ENCODE measurements around the gene DCUN1D4.

Gene DCUN1D4

DNA sequence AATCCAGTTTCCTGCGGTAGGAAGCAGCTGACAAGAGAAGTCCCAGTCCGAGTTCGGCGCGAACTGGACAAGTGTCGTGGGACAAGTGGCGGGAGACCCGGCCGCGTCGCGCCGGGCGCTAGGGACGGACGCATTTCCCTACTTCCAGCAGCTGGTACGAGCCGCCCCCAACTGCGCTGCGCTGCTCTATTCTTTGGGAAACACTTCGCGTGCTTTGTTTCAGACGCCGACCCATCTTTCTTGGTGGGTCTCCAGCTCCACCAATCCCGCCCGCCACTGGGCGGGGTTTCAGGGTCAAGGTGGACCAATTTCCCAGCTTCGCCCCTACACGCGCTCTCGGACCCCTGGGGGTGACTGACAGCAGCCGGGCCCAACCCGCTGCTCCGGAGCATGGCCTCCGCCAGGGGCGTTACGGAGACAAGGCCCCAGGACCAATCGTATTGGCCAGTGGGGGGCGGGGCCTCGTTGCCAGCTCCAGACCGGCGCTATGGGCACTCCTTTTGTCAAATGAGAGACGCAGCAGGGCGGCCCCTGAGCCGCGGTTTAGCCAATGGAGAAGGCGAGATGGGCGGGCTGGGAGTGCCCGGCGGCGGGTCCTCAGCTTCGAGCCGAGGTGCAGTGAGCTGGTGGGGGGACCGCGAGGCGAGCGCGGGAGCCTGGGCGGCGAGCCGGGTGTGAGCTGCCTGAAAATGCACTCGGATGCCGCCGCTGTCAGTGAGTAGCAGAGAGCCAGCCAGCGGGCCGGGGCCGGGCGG is at the start of gene DCUN1D4:
DCUN1D4 (plus strand) TSS at position 600 of the 755 bp plus-strand sequence; CDS start at position 690, 90 bp downstream.
- peak; percentile 100 for DNase-seq (ENCODE audit: low read depth)

DNA sequence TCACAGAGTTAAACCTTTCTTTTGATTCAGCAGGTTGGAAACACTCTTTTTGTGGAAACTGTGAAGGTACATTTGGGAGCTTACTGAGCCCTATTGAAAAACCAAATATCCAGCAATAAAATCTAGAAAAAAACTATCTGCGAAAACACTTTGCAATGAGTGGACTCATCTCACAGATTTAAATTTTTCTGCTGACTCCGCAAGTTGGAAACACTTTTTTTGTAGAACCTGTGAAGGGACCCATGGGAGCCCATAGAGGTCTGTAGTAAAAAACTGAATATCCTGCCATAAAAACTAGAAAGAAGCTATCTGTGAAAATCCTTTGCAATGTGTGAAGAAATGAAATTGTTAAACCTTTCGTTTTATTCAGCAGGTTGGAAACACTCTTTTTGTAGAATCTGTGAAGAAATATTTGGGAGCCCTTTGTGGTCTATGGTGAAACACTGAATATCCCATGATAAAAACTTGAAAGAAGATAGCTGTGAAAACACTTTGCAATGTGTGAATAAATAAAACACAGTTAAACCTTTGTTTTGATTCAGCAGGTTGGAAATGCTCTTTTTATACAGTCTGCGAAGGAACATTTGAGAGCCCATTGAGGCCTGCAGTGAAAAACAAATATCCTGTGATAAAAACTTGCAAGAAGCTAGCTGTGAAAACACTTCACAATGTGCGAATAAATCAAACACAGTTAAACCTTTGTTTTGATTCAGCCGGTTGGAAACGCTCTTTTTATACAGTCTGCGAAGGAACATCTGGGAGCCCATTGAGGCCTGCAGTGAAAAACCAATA is 22.3 kb upstream of the DCUN1D4 start:
- DNase-seq (ENCODE audit: low read depth): no peak

DNA sequence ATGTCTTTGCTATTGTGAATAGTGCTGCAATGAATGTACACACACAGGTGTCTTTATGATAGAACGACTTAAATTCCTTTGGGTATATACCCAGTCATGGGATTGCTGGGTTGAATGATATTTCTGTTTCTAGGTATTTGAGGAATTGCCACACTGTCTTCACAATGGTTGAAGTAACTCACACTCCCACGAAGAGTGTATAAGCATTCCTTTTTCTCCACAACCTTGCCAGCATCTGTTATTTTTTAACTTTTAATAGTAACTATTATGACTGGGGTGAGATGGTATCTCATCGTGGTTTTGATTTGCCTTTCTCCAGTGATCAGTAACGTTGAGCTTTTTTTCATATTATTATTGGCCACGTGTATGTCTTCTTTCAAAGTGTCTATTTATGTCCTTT is 17.6 kb upstream of the DCUN1D4 start:
- no peak for DNase-seq (ENCODE audit: low read depth)

DNA sequence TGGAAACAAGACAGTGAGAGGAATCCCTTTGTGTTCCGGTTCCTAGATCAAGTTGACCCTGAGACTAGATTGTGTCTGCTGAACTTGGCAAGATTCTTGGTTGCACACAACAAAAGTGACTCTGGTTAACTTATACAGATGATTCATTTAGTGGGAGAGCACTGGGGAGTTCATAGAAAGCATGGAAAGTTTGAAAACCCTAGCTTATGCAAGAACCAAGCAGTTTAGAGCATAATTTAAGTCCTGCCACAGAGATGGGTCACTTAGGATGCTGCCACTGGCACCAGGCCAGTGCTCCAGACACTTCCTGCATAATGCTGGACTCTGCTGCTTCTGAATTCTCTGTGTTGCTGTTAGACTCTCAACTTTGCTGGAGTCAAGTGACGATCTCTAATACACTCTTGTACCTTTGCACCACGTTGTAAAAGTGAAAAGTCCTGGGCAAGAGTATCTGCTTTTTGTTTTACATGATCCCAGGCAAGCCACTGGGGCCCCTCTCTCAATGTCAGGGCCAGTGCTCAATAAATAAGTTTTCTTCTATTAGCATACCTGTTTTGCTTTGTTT is 12.7 kb upstream of the DCUN1D4 start:
- DNase-seq (ENCODE audit: low read depth): peak; percentile 12

DNA sequence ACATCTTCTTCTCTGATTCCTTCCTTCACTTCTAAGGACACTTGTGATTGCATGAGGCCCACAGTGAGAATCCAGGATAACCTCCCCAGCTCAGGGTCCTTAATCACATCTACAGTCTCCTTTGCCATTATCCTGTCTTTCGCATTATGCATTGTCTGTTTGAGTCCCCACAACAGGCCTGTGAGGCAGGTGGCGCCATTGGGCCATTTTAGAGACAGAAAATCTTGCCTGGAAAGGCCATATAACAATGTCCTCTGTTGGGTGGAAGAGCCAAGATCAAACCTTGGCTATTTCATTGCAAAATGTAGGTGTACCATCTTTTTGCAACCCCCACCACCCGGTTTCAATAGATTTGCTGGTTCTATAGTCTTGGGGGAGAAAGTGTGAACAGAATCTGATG is 11.8 kb upstream of the DCUN1D4 start:
- peak; percentile 55 for DNase-seq (ENCODE audit: low read depth)

DNA sequence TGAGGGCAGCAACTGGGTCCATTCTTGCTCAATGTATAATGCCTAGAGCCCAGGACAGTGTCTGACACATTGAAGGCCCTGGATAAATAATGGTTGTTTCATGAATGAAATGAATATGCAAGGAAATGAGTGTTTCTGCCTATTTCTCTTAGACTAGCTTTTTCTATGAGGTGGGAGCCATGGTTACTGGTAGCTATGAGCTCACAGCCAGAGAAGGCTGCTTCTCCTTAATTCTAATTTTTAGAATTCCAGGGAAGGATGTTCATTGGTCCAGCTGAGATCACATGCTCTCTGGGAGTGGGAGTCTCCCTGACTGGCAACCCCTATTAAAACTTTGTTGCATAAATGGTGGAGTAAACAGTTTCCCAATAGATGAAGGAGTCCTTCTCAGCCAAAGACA is 9.7 kb upstream of the DCUN1D4 start:
- no peak for DNase-seq (ENCODE audit: low read depth)

DNA sequence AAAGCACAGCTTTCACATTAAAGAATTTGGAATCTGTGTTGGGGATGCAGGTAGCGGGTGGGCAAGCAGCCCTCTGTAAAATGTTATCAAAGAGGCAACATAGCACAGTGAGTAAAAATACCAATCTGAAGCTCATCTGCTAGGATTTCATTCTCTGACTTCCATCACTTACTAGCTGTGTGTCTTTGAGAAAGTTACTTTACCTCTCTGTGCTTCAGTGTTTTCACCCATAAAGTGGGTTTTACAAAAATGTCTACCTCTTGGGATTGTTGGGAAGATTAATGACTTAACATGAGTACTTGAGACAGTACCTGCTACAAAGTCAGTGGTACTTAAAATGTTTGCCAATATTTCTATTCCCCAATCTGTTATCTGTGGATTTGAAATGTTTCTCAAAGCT is 7.9 kb upstream of the DCUN1D4 start:
- DNase-seq (ENCODE audit: low read depth): no peak

DNA sequence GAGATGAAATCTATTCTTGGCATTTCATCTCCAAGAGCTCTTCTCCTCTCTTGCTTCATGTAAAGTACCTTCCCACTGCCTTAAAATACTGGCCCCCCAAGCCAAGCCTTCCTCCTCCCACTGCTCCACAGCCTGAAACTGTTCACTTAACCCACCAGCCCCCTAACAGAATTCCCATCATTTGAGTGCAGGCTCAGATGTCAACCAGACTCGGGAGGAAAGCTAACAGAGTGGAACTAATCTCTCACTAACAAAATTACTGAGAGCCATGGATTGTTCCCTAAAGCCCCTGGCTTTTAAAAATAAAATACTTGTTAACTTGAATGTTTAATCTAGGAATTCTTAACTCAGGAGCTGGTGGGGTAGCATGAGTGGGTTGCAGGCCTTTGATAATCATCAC is 7.1 kb upstream of the DCUN1D4 start:
- no peak for DNase-seq (ENCODE audit: low read depth)

DNA sequence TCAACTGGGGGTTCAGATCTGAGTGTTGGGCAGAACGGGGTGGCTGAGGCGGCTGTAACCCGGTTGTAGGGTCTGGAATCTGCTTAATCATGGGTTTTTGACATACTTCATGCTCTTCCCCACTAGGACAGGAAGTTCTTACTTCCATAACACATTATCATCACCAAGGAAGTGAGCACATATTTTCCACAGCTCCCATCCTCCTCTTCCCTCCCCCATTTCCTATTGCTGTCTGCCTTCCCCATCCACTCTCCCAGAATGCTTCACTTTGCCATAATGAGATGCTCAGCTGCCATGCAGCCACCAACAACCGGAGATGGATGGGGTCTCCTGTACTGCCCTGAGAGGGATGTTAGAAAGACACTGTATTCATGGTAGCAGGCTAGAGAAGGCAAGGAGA is 6.4 kb upstream of the DCUN1D4 start:
- peak; percentile 41 for DNase-seq (ENCODE audit: low read depth)

DNA sequence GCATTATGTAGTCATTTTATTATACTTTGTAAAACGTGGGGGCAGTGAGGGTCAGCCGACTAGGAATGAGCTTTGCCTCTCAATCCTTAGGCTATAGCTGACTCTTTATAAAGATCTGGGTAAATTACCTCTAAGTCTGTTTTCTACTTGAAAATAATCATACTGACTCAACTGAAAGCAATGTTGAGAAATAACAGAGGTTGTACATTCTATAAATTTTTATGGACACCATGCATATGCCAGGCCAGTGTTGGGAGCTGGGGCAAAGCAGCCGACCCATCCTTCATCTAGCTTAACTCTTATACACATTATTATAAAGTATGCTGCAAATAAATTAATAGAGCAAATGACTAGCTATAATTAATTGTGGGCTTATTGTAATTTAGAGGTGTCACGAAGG is 2.2 kb upstream of the DCUN1D4 start:
- peak; percentile 49 for DNase-seq (ENCODE audit: low read depth)

DNA sequence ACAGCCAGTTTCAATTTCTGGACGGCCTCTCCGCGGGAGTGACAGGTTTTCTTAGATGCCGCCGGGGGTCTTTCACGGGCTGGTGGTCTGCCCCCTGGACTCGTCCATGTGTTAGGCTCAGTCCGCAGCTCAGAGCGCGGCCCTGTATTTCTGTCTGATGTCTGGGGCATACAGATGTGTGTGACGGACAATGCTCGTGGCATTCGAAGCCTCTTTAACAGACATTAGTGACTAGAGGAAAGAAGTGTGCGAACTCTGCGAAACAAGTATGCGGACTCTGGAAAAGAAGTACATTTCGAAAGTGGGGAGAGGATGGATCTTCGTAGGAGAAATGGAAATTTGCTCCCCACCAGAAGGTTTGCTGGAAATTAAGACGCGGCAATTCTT is 793 bp upstream of the DCUN1D4 start:
- peak; percentile 40 for DNase-seq (ENCODE audit: low read depth)

DNA sequence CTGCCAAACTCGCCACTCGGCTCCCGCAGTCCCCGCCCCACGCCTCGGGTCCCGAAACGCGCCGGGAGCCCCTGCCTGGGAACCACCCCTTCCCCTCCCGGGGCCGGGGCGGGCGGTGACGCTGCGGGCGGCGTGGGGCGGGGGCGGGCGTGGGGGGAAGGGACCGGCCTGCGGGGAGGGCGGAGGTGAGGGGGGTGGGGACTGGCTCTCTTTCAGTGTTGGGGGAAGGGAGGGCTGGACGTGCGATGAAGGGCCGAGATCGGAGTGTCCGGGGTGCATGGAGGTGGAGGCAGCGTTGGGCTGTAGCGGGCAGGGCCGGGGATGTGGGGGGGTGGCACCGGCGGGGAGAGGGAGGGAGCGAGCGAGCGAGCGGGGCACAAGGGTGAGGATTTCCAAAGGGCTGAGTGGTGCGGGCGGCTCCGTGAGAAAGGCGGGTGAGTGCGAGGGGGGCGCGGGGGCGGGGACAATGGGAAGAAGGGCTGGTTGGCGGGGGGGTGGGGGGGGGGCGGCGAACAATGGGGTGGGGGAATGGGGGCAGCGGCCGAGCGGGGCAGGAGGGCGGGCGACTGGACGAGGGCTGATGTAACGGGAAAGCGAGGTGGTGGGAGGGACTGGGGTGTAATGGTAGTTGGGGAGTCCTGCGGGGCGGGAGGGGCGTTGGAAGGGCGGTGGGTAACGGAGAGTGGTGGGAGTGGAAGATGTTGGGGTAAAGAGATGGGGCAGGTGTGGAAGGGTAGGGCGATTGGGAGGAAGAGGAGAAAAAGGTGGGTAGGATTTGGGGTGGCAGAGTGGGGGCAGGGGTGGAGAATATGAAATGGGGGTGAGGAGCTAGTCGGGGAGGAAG is 578 bp downstream of the DCUN1D4 start:
- peak; percentile 69 for DNase-seq (ENCODE audit: low read depth)

DNA sequence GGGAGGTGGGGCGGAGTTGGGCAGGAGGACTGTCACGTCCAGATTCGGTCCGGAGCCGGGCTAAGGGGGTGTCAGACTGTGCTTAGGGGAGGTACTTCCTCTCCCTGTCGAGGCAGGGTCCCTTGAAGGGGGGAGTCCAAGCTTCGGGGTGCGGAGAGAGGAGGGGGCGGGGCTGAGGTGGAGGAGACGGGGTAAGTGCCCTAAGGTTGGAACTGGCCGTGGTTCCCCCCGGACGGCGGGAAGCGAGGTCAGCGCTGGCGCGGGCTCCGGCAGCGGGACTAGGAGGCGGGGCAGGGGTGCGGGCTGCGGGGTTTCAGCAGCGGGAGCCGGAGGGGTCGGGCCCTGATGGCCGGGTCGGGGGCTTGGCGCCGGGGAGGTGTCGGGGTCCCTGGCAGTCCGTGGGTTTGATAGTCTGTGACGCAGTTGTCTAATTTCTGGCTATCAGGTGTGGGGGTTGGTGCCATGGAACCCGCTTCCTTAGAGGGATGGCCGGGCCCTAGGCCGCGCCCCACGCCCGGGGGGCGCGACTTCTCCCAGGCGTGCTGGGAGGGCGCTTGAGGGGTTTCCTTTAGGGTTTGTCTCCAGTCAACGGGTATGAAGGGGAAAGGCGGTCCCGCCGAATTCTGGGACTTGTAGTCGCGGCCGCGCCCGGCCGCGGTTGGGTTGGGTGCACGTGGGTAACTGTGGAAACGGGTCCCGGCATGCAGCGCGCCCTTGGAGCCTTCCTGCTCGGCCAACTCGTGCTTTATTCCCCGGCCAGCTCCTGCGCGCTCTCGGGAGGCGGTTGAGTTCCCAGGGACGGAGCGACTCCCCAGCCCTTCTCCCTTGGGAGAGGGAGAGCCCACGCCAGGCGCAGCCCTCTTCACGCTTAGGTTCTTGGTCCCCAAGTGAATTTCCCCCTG is 1.5 kb downstream of the DCUN1D4 start:
- peak; percentile 95 for DNase-seq (ENCODE audit: low read depth)

DNA sequence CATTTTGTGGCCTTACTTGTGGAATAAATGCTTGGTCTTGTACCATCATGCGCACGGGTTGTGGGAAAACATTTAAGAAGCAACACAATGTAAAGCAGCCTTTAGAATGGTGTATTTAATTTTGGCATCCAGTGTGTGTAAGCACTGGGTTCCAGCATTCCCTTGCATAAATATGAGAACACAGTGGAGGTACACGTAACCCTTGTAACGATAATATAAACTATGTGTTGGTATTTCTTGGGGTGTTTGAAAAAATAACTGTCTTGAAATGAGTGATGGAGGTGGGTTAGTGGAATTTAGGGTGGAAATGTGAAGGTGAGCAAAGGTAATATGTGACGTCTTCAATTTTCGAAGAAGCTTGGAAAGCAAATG is 2.1 kb downstream of the DCUN1D4 start:
- no peak for DNase-seq (ENCODE audit: low read depth)

DNA sequence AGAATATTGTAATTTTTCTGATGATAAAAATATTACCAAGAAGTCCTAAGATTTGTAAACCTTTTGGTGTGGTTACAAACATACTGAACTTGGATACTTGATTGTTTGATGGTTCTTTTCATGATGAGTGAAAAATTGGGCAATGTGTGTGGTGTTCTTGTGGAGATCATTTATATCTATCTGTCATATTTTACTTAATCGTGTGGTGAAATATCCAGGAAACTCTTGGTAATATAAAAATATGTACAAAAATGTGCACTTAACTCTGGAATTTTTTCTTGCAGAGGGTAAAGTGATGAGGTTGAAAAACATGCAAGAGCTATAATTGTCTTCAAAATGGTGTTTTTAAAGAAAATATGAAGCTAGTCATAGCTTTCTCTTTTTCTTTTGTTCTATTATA is 2.8 kb downstream of the DCUN1D4 start:
- DNase-seq (ENCODE audit: low read depth): peak; percentile 27

DNA sequence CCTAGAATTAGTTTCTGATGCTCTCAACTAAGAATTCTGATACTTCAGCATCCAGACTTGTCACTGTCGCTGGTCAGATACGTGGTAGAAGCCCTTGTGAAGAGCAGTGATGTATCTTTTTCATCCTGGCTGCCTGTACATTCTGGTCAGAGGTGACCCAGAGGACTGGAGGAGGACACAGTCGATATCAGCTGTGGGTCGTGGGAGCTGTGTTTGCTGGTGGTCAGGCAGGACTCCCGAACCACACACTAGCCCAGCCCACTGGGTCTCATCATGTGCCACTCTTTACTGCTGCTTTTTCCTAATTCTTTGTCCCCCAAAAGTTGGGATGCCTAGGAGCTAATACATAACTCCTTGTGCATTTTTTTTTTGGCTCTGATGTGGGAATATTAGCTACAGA is 6.5 kb downstream of the DCUN1D4 start:
- DNase-seq (ENCODE audit: low read depth): no peak

DNA sequence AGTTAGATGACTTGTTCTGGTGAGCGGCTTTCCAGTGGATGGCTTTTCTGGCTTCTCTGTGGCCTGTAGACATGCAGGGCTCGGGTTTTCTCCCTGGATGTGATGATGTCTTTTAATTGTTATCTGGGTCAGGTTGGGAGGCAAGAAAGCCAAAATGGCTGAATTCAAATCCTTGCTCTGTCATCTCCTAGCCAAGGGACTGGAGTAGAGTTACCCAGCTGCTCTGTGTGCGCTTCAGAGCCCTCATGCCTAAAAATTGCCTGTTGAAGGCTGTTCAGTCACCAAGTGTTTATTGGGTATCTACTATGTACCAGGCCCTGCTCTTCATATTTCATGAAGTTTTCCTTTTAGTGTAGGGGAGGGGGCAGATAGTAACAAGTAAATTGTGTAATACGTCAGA is 7.3 kb downstream of the DCUN1D4 start:
- DNase-seq (ENCODE audit: low read depth): no peak

DNA sequence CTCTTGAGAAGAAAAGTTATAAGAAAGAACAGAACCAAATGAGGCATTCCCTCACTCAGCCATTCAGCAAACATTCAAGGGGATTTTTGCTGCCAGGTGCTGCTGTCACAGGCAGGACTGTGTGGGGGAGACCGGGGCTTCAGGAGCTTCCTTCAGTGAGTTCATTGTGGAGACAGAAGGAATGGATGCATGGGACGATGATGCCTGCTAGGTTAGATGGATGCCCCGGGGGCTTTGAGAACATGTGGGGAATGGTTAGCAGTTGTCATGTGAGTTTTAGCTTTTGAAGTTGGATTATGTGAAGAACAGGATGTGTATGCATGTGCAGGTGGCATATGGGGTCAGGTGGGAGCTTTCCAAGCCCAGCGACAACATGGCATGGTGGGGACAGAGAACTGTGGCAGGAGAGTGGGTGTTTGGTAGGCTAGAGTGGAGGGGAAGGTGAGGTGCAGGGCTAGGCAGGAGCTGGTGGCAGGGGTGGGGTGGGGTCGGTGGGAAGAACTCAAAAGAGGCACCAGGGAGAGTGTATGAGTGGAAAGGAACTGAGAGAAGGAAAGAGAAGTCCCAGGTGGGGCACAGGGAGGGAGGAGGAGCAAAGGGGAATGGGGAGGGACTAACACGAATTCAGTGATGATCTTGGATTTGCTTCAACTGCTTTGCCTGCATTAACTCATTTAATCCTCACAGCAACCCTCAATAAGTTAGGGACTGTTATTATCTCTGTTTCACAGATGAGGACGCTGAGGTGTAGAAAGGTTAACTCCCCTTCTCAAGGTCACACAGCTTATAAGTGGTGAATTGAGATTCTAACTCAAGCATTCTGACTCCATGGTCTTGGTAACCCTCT is 8.4 kb downstream of the DCUN1D4 start:
- DNase-seq (ENCODE audit: low read depth): no peak

DNA sequence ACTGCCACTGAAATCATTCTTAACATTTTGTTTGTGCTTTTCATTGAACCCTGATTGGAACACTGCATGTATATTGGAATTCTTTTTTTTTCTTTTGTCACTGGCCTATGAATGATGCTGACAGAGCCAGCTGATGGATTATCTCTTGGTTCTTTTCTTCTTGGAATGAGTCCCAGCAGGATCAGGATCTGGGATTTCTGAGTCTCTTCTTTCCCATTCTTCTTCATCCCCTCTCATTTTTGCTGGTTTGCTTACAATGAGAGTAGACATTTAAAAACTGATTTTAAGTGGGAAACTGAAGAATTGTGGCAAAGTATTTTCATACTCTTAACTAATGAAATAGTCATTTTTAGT is 9.0 kb downstream of the DCUN1D4 start:
- no peak for DNase-seq (ENCODE audit: low read depth)

DNA sequence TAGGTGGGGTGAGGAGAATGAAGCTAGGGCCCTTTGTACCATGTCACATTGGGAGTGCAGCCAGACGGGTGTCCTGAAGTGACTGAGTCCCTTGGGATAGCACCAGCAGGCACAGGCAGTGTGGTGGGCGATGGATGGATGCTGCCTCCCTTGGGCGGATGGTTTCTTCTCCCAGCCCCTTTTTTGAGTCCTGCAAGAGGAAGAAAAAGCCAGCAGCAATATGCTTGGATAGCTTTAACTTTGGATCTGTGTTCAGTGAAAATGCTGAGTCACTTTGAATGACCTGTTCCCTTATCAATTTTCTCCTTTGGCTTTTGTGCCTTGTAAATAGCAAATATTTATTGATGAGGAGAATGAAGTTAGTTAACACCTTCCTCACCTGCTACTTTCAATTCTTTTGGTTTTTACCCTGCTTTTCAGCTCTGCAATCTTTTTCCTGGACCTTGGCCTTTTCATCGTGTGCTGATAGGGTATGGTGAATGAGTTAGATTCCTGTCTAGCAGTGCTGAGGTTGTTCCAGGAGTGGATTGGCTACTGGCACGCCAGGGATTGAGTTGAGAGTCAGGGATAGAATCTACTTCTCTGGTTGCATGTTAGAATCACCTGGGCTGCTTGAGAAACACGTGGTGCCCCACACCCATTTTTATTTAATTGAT is 10.2 kb downstream of the DCUN1D4 start:
- DNase-seq (ENCODE audit: low read depth): peak; percentile 23
